Peyer's patch (tissue), 4 donors: Measurements from ENCODE around the gene VAV3.

ENCODE experiments used
- CTCF ChIP-seq, 6 experiments: fragments of 450-650 bp in 4 of 6; fragments of 200-600 bp in 2 of 6; sonication (generic) in 1 of 6; IDR thresholded peaks; one replicate each; pipeline ENCODE4 v1.5.1; 2017 to 2019; ENCODE audit warnings: antibody characterized with exemption in 6 of 6, mild to moderate bottlenecking in 3 of 6, moderate library complexity in 1 of 6
- POLR2A ChIP-seq, 2 donors: fragments of 450-650 bp; IDR thresholded peaks; one replicate each; pipeline ENCODE4 v1.5.1; 2017; ENCODE audit warnings: antibody characterized with exemption in 2 of 2, mild to moderate bottlenecking in 2 of 2, moderate library complexity in 2 of 2

- no peak for TF ChIP-seq CTCF (IDR thresholded peaks at IDR 0.05)
- no peak for TF ChIP-seq POLR2A (IDR thresholded peaks at IDR 0.05)
Measured at GRCh38 chr1:107858323-107858722, 106.7 kb downstream of the VAV3 start.
